ENCODE results near the gene PVR. TPM values are rescaled to one million over a fixed set of nuclear protein-coding genes. Genes with fewer than 3 reads are reported as not detected.
A peak's percentile ranks its signal among the peaks of the same experiment; 100 is the strongest.

PVR gene
- total and polyA plus RNA-seq, 2 of the 4 experiments (the other 2 are of a cell fraction), result 106 to 122 TPM

DNA sequence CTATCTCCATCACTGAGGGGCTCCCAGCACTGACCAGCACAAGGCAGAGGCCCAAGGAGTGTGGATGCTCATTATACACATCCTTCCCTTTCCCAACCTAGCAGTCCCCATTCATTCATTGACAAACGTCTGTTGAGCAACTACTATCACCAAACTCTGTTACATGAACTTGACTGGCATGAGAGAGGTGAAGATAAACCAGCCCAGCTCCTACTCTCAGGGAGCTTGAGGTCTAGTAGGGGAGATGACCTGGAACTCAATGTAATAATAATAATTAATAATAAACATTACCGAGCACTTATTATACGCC, 46.4 kb downstream of the PVR start:
- Histone ChIP-seq H3K9me3 (ENCODE audit: control insufficient read depth, insufficient read depth, low read length) (no peaks in the 10 kb centered on the region), H3K4me1 (ENCODE audit: control insufficient read depth, insufficient read depth, low read length) (peaks cover 6% of the 10 kb centered on the region), H4K8ac (ENCODE audit: low read depth in 2 of 2, low read length in 2 of 2) (0 out of 4 replicates have a peak overlapping the region, but pooled peaks of 1 of the 2 experiments have one; percentile 3), H2BK15ac (ENCODE audit: low read depth, low read length) (peak overlapping the region; percentile 54; the same call in 1 of the 3 replicates), H2BK20ac (ENCODE audit: low read depth, low read length) (peak overlapping the region; percentile 63; the same call in 1 of the 2 replicates), H3K4ac (ENCODE audit: low read depth, low read length) (peak overlapping the region; percentile 52), H3K9ac (ENCODE audit: low read depth, low read length) (no peak overlapping the region), H2BK5ac (ENCODE audit: low read depth, low read length, poor library complexity, severe bottlenecking) (no peak overlapping the region), H4K91ac (ENCODE audit: insufficient read depth, low read depth, low read length) (peak overlapping the region; percentile 9; the same call in 1 of the 2 replicates), H3K56ac (ENCODE audit: extremely low read depth, insufficient read depth, low read length) (no peak overlapping the region), H2BK120ac (ENCODE audit: low read depth, low read length) (peak overlapping the region; percentile 71), H3K4me3 (ENCODE audit: insufficient read depth, low read depth, low read length) (no peak overlapping the region), H4K5ac (ENCODE audit: low read depth, low read length) (no peak overlapping the region), H3K4me2 (ENCODE audit: low read depth, low read length) (no peak overlapping the region), H2AFZ (replicated peaks; ENCODE audit: low read length, poor library complexity) (no peak overlapping the region), H4K20me1 (ENCODE audit: insufficient read depth, low read length) (no peaks in the 10 kb centered on the region), H3K23ac (ENCODE audit: low read depth, low read length) (no peak overlapping the region), H3K79me1 (ENCODE audit: low read depth in 1 of 2, low read length in 2 of 2) (0 out of 4 replicates have a peak, but pooled peaks cover 0 to 3% of the 10 kb centered on the region in 2 experiments), H2AK9ac (replicated peaks; ENCODE audit: low read depth, low read length, poor library complexity) (peak overlapping the region; percentile 1), H3K18ac (ENCODE audit: low read depth, low read length) (no peak overlapping the region), H2AK5ac (ENCODE audit: low read depth, low read length) (peak overlapping the region; percentile 78), H3K36me3 (ENCODE audit: control insufficient read depth, insufficient read depth, low read length) (no peaks in the 10 kb centered on the region), H3K9me1 (ENCODE audit: insufficient read depth, low read length) (peaks cover 4% of the 10 kb centered on the region; the same call in 1 of the 2 replicates), H3K27me3 (ENCODE audit: control insufficient read depth, insufficient read depth, low read length) (no peaks in the 10 kb centered on the region), H3K14ac (replicated peaks; ENCODE audit: low read depth, low read length) (no peak overlapping the region), H3K27ac (ENCODE audit: insufficient read depth, low read length) (no peak overlapping the region)
- POLR2A ChIA-PET (ENCODE audit: unreplicated experiment), result no interaction called here
- no peak for ATAC-seq (ENCODE audit: low read depth)
- CTCF ChIA-PET, result interaction anchor here (1.0 to 2.3 kb wide), 5 partner anchors 28 to 97 kb away, joined by 3 to 8 read pairs (median 5); no protein-coding TSS in a partner anchor
- intact Hi-C loops (cut with micrococcal nuclease), result no loop called here
- dilution Hi-C loops (cut with HindIII; ENCODE audit: low sequenced_read_pairs, unreplicated experiment), result no loop called here
- WGBS, 2 experiments (ENCODE audit: extremely low coverage in 2 of 2, insufficient read length in 1 of 2), result no CpG with 5 or more reads among the region's 3 CpGs
- no peak for DNase-seq
- in situ Hi-C loops (cut with MboI; ENCODE audit: low sequenced_read_pairs), result no loop called here
- BruUV-seq (replicated peaks), result no TSS peak
- TF ChIP-seq RCOR1 (IDR thresholded peaks at IDR 0.05; ENCODE audit: insufficient replicate concordance, low read length) (no peak), BHLHE40 (IDR thresholded peaks at IDR 0.05; ENCODE audit: low read depth, low read length) (no peak), RAD21 (IDR thresholded peaks at IDR 0.05; ENCODE audit: low read length) (no peak), CEBPB (IDR thresholded peaks at IDR 0.05; ENCODE audit: low read depth, low read length) (no peak), ELK1 (IDR thresholded peaks at IDR 0.05; ENCODE audit: borderline replicate concordance, low read depth, low read length) (no peak)
